Activated CD4-positive, alpha-beta T cell treated with anti-CD3 and anti-CD28 coated beads for 36 hours (primary cell): Measurements from ENCODE around the gene ENTPD5. TPM values are rescaled to one million over a fixed set of nuclear protein-coding genes. Genes with fewer than 3 reads are reported as not detected.

Experiments
- ATAC-seq: fragments of 200-7000 bp; cut with Tn5 transposase; one replicate; pipeline ENCODE4 v1.10.0; 2021; ENCODE audit warnings: mild to moderate bottlenecking, moderate library complexity
- CTCF ChIA-PET: fragments of 350-600 bp; sonication (Branson Sonifier 250); formaldehyde crosslinking; loops from one replicate; lab custom pipeline; 2021; ENCODE audit warnings: antibody characterized with exemption; lab: Charles Lee
- POLR2A ChIA-PET: fragments of 350-600 bp; sonication (Branson Sonifier 250); formaldehyde crosslinking; loops from one replicate; lab custom pipeline; 2021; ENCODE audit warnings: antibody characterized with exemption, inconsistent platforms; lab: Charles Lee
- DNase-seq: peaks from one replicate; pipeline ENCODE4 v3.0.0-alpha.2; 2020
- H3K27ac Mint-ChIP-seq: one replicate; pipeline ENCODE4 v1.8.0; 2021; ENCODE audit warnings: mixed read lengths
- H3K27me3 Mint-ChIP-seq: one replicate; pipeline ENCODE4 v1.8.0; 2021; ENCODE audit warnings: mixed read lengths
- H3K36me3 Mint-ChIP-seq: one replicate; pipeline ENCODE4 v1.8.0; 2021; ENCODE audit warnings: low read depth, mixed read lengths
- H3K4me1 Mint-ChIP-seq: one replicate; pipeline ENCODE4 v1.8.0; 2021; ENCODE audit warnings: mixed read lengths
- H3K4me3 Mint-ChIP-seq: one replicate; pipeline ENCODE4 v1.8.0; 2021; ENCODE audit warnings: mild to moderate bottlenecking, moderate library complexity, mixed read lengths
- H3K9me3 Mint-ChIP-seq: one replicate; pipeline ENCODE4 v1.8.0; 2021; ENCODE audit warnings: low read depth, mixed read lengths
- intact Hi-C, 2 experiments: fragments of 100-400 bp; cut with DNase I in 1 of 2; cut with micrococcal nuclease in 1 of 2; formaldehyde crosslinking; loops; one replicate each; pipeline versions ENCODE4 v1.14.2 to v1.15.1; 2022 to 2024; cut with DNase I, micrococcal nuclease
- total RNA-seq, 2 experiments: library from RNA; stranded (reverse); gene quantifications; one replicate each; pipeline ENCODE4 v1.2.3, GENCODE V29; 2021

Gene ENTPD5
- 10 to 100 TPM in 1 of 2 experiments, 1 to 10 TPM in 1; 8.7 to 10.0 TPM for total RNA-seq

GRCh38 chr14:74018586-74019407 lies at the start of gene ENTPD5, which contains the start of gene BBOF1:
TSS of gene ENTPD5 (minus strand) at chr14:74019288. CDS start at chr14:73988102, 31,186 bp downstream.
TSS of gene BBOF1 (plus strand) at chr14:74019349. CDS start at chr14:74019479, 130 bp downstream.
- H3K9me3 Mint-ChIP-seq: no peaks in the 10 kb centered on the region
- POLR2A ChIA-PET: interaction anchor here (0.5 to 1.0 kb wide), 5 partner anchors 11 to 1233 kb away, joined by 3 to 6 read pairs (median 5); partner anchors contain the start of genes COQ6 and FAM161B
- DNase-seq (peak; percentile 90), ATAC-seq (peak; percentile 93)
- CTCF ChIA-PET: interaction anchor here (0.6 to 1.1 kb wide), 3 partner anchors 65 to 864 kb away, joined by 3 to 4 read pairs (median 4); no protein-coding TSS in a partner anchor
- no peaks in the 10 kb centered on the region for H3K27me3 Mint-ChIP-seq
- H3K36me3 Mint-ChIP-seq: no peaks in the 10 kb centered on the region
- H3K4me3 Mint-ChIP-seq: peak within 1 kb of the TSS; percentile 80
- H3K27ac Mint-ChIP-seq: peak within 1 kb of the TSS; percentile 93
- intact Hi-C loops: loop anchor here (1.0 to 10.0 kb wide), 12 partner anchors 66 to 694 kb away; partner anchors contain the start of genes ALDH6A1 (in 2 of the 2), COQ6 (in 2 of the 2), FAM161B (in 2 of the 2) and LIN52 (in 2 of the 2)
- peaks cover 12% of the 10 kb centered on the region for H3K4me1 Mint-ChIP-seq

- Mint-ChIP-seq H3K36me3 (peaks cover 22% of the 10 kb centered on the region), H3K27ac (no peak overlapping the region), H3K4me3 (no peak overlapping the region), H3K4me1 (no peaks in the 10 kb centered on the region), H3K27me3 (no peaks in the 10 kb centered on the region), H3K9me3 (no peaks in the 10 kb centered on the region)
- DNase-seq (no peak), ATAC-seq (no peak)
- ChIA-PET CTCF (no interaction called here), POLR2A (no interaction called here)
- intact Hi-C loops: no loop called here
Observed at GRCh38 chr14:74065746-74066575, 46.9 kb upstream of the ENTPD5 start.

- ATAC-seq (no peak), DNase-seq (no peak)
- Mint-ChIP-seq H3K36me3 (peaks cover 23% of the 10 kb centered on the region), H3K27ac (no peak overlapping the region), H3K4me1 (no peaks in the 10 kb centered on the region), H3K9me3 (no peaks in the 10 kb centered on the region), H3K27me3 (no peaks in the 10 kb centered on the region), H3K4me3 (no peak overlapping the region)
- ChIA-PET POLR2A (no interaction called here), CTCF (no interaction called here)
- intact Hi-C loops: no loop called here
Observed at GRCh38 chr14:74064883-74065282, 45.8 kb upstream of the ENTPD5 start.

GRCh38 chr14:74064426-74064825 lies 45.3 kb upstream of the ENTPD5 start:
- ChIA-PET CTCF (no interaction called here), POLR2A (no interaction called here)
- DNase-seq: no peak
- intact Hi-C loops: no loop called here
- no peak for ATAC-seq
- Mint-ChIP-seq H3K27me3 (no peaks in the 10 kb centered on the region), H3K36me3 (peaks cover 26% of the 10 kb centered on the region), H3K9me3 (no peaks in the 10 kb centered on the region), H3K4me1 (no peaks in the 10 kb centered on the region), H3K4me3 (no peak overlapping the region), H3K27ac (no peak overlapping the region)

- CTCF ChIA-PET: no interaction called here
- POLR2A ChIA-PET: no interaction called here
- Mint-ChIP-seq H3K9me3 (no peaks in the 10 kb centered on the region), H3K27me3 (no peaks in the 10 kb centered on the region), H3K4me1 (no peaks in the 10 kb centered on the region), H3K27ac (no peak overlapping the region), H3K36me3 (peaks cover 24% of the 10 kb centered on the region), H3K4me3 (no peak overlapping the region)
- ATAC-seq (no peak), DNase-seq (no peak)
- intact Hi-C loops: no loop called here
Observed at GRCh38 chr14:74062809-74063150, 43.7 kb upstream of the ENTPD5 start.

- Mint-ChIP-seq H3K4me1 (no peaks in the 10 kb centered on the region), H3K27me3 (no peaks in the 10 kb centered on the region), H3K36me3 (no peaks in the 10 kb centered on the region), H3K4me3 (no peak overlapping the region), H3K27ac (no peak overlapping the region), H3K9me3 (no peaks in the 10 kb centered on the region)
- intact Hi-C loops: no loop called here
- no peak for ATAC-seq
- DNase-seq: no peak
- CTCF ChIA-PET: interaction anchor here (0.6 kb wide), 1 partner anchor 274 kb away, joined by 3 read pairs; no protein-coding TSS in a partner anchor
- POLR2A ChIA-PET: no interaction called here
Observed at GRCh38 chr14:74049876-74050495, 30.9 kb upstream of the ENTPD5 start.

GRCh38 chr14:74048281-74048680 lies 29.2 kb upstream of the ENTPD5 start:
- Mint-ChIP-seq H3K4me1 (no peaks in the 10 kb centered on the region), H3K4me3 (no peak overlapping the region), H3K36me3 (no peaks in the 10 kb centered on the region), H3K9me3 (no peaks in the 10 kb centered on the region), H3K27me3 (no peaks in the 10 kb centered on the region), H3K27ac (no peak overlapping the region)
- POLR2A ChIA-PET: no interaction called here
- no peak for DNase-seq
- CTCF ChIA-PET: no interaction called here
- ATAC-seq: no peak
- intact Hi-C loops: no loop called here

- Mint-ChIP-seq H3K27me3 (no peaks in the 10 kb centered on the region), H3K4me3 (no peak overlapping the region), H3K9me3 (no peaks in the 10 kb centered on the region), H3K4me1 (no peaks in the 10 kb centered on the region), H3K36me3 (no peaks in the 10 kb centered on the region), H3K27ac (no peak overlapping the region)
- DNase-seq (no peak), ATAC-seq (no peak)
- ChIA-PET CTCF (no interaction called here), POLR2A (no interaction called here)
- intact Hi-C loops: no loop called here
Observed at GRCh38 chr14:74045522-74045921, 26.4 kb upstream of the ENTPD5 start.

- Mint-ChIP-seq H3K27me3 (no peaks in the 10 kb centered on the region), H3K27ac (no peak overlapping the region), H3K4me1 (no peaks in the 10 kb centered on the region), H3K36me3 (no peaks in the 10 kb centered on the region), H3K4me3 (no peak overlapping the region), H3K9me3 (no peaks in the 10 kb centered on the region)
- DNase-seq (no peak), ATAC-seq (no peak)
- POLR2A ChIA-PET: no interaction called here
- intact Hi-C loops: no loop called here
- CTCF ChIA-PET: interaction anchor here (0.6 to 0.9 kb wide), 3 partner anchors 30 to 205 kb away, joined by 3 to 4 read pairs (median 4); no protein-coding TSS in a partner anchor
Observed at GRCh38 chr14:74042296-74042695, 23.2 kb upstream of the ENTPD5 start.

GRCh38 chr14:74038020-74038859 lies 19.2 kb upstream of the ENTPD5 start:
- H3K4me1 Mint-ChIP-seq: no peaks in the 10 kb centered on the region
- no peak for DNase-seq
- ATAC-seq: peak; percentile 51
- ChIA-PET POLR2A (no interaction called here), CTCF (interaction anchor here (0.8 to 1.4 kb wide), 5 partner anchors 9 to 43 kb away, joined by 3 to 4 read pairs (median 3); no protein-coding TSS in a partner anchor)
- H3K4me3 Mint-ChIP-seq: no peak overlapping the region
- H3K9me3 Mint-ChIP-seq: no peaks in the 10 kb centered on the region
- H3K27me3 Mint-ChIP-seq: no peaks in the 10 kb centered on the region
- H3K27ac Mint-ChIP-seq: no peak overlapping the region
- intact Hi-C loops: loop anchor here in 1 of 2 experiments (1.0 to 5.0 kb wide), 4 partner anchors 88 to 531 kb away; partner anchors contain the start of genes COQ6 and FAM161B
- H3K36me3 Mint-ChIP-seq: no peaks in the 10 kb centered on the region
